NCI-H1417 (cell line): Measurements from ENCODE around the gene DAPK2.
"Not testable (repeated sequence)": the region's sequence is repeated elsewhere in the genome, so short reads cannot be mapped to it uniquely, and the experiment has no call there.

Experiments used
- DNase-seq, 3 experiments: peaks; one replicate each; lab custom pipeline; 2025; lab: John Stamatoyannopoulos, UW

The DAPK2 gene

DNA sequence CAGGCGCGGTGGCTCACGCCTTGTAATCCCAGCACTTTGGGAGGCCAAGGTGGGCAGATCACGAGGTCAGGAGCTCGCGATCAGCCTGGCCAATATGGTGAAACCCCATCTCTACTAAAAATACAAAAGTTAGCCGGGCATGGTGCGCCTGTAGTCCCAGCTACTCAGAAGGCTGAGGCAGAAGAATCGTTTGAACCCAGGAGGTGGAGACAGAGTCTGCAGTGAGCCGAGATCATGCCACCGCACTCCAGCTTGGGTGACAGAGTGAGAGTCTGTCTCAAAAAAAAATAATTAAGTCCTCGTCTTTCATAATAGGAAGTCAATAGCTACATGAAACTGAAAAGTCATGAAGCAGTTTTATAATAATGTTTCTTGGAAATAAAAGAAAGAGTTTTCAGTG, 7.4 kb upstream of the DAPK2 start:
- not testable (repeated sequence) for DNase-seq

- no peak for DNase-seq
Observed at GRCh38 chr15:64052925-64053491, 6.7 kb upstream of the DAPK2 start.

DNA sequence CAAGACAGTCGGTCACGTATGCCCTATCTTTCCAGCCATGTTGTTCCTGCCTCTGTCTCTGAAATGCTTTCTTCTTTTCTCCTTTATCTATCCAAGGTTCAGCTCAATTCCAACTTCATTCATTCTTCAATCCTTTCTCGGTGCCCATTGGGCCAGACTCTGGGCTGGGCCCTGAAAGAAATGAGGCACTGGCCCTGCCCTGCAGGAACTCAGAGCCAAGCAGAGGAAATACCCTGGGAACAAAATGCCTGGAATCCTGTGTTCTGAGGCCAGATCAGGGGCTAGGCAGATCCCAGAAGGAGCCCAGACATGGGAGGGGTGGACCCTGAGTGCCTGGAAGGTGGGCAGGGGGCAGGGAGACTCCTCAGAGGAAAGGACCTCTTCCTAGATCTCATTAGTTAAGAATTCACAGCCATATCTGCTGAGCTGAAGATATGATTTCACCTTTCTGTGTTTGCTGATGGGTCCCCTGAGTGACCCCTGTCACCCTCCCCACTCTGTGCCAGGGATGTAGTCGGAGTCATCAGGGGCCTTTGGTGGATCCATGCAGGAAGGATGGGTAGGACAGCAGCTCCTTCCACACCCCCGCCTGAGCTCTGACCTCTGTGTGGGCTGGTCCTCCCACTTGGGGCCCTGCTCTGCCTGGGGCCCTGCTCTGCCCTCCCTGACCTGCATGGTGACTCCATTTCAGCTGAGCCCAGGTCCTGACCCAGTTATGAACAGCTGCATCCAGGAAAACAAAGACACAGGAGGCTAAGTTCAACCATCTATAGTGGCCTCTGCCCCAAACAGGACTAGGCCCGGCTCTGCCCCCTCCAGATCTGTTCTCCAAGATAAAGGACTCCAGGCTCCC, 5.3 kb upstream of the DAPK2 start:
- DNase-seq, result no peak

DNA sequence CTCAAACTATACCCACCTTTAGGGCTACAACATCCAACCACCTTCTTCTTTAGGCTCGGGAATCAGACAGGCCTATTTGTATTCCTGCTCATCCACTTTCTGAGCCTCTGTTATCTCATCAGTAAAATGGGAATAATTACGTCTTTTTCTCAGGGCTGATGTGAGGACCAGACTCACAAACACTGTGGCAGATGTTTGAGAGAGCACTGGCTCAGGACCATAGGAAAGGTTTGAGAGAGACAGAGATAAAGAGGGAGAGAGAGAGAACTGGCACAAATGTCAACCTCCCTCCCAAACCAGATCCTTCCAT, 4.8 kb upstream of the DAPK2 start:
- DNase-seq, result no peak

DNA sequence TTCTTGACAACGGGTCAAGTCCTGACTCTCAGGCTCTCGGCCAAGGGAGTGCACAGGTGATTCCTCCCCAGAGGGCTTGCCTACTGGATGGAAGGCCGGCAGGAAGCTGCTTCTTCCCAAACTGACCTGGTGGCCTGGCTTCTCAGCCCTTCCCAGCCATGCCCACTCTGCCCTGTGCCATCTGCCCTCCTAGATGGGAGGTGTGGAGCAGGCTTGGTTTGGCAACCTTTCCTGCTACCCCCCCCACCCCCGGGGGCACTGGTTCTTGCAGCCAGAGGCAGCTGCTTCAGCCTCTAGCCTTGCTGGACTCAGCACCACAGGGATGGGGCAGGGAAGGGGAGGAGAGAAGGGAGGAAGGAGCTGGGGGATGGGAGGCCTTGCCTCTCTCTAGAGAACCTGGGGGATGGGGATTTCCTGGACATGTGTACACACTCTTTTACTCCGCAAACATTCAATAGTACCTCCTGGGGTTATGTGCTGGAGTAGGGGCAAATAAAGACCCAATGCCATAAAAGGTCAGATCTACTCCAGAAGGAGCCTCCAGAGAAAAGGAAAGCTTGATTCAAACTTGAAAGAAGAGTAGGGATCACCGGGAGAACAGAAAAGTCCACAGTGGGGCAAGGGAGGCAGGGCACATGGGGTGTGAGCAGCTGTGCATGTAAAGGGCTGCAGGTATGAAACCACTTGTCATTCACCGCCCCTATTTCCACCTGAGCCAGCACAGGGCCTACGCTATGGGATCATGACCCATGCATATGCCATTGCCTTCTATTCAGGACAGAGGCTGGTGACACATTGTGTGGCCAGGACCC, 4.2 kb upstream of the DAPK2 start:
- DNase-seq, result peak in 2 of 3 experiments; percentile 88 to 95

DNA sequence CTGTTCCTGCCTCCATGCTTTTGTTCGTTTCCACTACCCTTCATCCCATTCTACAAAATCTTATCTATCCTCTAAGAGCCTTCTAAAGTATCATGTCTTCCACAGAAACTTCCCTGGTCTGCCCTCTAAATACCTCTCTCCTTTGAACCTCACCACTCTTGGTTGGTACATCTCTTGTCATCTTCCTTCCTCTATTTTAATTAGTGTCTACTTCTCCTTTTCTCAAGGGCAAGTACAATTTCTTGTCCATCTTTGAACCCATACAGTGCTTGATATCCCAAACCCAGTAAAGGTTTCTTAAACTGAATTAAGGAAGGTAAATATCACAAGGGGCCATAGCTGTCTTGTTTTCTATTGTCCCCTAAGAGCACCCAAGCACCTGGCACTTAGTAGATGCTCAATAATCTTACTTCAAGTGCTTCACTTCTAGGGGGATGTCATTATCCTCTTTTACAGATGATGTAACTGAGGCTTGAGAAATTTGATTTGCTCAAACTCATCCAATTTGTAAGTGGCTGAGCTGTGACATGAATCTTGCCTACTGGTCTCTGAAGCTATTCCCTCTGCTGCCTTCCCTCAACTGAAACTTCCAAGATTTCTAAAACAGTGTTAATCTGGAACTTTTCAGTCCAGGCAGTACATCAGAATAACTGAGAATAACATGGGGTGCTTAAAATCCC, 2.6 kb upstream of the DAPK2 start:
- DNase-seq, result no peak

DNA sequence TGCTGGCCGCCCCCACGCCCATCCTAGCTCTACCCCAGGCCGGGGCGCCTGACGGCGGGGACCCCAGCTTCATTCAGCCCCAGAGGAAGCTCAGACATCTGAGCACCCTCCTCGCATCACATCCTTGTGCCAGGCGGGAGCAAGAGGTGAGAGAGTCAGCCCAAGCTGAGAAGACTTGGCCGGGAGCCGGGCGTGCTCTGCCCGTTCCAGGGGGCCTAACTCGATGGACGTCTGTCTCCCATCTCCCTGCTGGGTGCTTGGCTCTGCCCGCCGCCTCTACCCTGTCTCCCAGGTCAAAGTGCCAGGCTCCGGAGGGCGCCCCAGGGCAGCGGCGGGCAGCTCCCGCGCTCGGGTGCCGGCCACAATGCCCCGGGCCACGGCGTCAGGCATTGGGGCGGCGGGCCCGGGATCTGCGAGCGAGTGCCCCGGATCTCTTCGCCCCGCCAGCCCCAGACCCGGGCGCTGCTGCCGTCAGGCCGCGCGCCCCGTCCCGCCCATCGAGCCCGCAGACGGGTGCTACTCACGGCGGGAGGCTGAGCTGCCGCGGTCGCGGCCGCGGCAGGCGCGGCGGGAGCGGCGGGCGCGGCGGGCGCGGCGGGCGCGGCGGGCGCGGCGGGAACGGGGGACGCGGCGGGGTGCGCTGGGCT, 388 bp downstream of the DAPK2 start:
- peak in 1 of 3 experiments; percentile 64 for DNase-seq

GRCh38 chr15:64045101-64045435, 1.2 kb downstream of the DAPK2 start:
- DNase-seq, result no peak

DNA sequence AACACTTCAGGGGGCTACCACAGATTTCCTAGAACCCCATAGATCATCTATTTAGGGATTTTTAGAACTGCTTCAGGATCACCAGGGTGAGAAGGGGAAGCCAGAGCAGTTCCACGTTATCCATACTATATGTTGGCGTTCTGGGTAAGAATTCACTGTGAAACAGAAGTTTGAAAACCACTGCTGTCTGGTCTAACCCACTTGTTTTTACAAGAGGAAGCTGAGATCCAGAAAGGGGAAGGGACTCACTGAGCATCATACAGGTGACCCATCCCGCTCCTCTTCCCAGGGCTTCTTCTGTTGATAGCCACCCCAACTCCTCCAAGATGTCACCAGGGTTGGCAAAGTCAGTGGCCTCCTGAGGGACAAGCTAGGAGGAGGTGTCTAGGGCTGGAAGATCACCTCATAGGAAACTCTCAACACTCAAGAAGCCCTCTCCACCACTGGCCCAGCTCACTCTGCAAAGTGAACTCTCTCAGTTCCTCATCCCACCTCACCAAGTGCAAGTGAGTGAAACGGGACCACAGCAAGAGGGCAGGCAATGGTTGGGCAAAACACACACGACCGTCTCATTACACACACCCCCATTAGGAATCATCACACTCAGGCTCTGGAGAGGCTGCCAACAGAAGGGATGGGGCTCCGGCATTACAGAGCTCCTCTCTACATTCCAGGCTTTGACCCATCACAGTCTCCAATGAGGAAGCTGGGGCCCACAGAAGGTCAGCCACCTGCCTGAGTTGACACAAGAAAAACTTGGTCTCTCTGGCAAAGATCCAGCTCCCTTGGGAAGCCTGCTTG, 1.8 kb downstream of the DAPK2 start:
- no peak for DNase-seq

- no peak for DNase-seq
Observed at GRCh38 chr15:64038878-64039610, 7.2 kb downstream of the DAPK2 start.

DNA sequence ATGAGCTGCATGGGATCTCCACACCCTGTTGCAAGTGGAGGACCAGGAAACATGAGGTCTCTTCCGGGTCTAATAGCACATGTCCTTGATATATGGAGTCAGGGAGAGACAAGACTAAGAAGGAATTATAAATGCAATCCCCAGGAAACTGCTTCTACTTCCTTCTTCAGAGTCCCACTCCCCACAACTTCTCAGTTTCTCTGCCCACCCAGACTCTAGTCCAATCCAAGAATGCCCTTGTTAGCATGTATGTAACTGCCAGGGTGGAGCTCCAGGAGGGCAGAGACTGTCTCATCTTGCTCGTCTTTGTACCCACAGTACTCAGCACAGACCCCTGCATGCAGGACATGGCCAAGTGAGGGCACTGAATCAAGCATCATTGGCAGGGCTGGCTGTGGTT, 8.3 kb downstream of the DAPK2 start:
- DNase-seq, result no peak

DNA sequence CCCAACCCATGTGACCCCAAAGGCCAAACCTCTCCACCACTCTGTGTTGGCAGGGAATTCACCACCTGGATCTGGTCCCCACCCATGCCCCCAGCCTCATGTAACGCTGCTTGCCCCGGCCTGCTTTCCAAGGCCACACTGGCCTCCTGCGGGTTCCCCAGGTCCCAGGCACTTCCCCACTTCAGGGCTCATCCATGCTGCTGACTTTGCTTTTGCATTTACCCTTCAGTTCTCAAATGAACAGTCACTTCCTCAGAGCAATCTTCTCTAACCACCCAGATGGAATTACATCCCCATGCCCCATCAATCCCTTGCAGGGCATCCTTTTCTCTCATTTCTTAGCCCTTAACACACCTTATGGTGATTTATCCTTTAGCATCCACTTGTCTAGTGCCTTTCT, 9.2 kb downstream of the DAPK2 start:
- DNase-seq, result no peak

DNA sequence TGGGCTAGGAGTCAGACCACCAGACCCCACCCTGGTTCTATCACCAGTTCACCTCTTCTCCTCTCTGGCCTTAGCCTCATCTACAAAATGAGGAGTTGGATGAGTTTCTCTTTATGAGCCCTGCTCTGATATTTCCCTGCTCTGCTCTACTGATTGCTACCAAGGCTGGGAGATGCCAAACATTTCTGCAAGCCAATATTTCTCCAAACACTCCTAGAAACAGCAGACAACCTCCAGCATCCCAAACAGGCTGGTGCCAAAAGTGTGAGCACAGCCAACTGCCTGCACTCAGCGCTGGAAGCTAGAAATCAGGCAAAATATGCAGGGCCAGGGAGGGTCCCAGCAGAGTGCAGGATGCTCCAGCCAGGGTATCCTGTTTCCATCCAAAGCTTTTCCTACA, 10.8 kb downstream of the DAPK2 start:
- no peak for DNase-seq

- no peak for DNase-seq
Observed at GRCh38 chr15:64034519-64034918, 11.8 kb downstream of the DAPK2 start.

- DNase-seq, result no peak
Observed at GRCh38 chr15:64032329-64032728, 14.0 kb downstream of the DAPK2 start.

DNA sequence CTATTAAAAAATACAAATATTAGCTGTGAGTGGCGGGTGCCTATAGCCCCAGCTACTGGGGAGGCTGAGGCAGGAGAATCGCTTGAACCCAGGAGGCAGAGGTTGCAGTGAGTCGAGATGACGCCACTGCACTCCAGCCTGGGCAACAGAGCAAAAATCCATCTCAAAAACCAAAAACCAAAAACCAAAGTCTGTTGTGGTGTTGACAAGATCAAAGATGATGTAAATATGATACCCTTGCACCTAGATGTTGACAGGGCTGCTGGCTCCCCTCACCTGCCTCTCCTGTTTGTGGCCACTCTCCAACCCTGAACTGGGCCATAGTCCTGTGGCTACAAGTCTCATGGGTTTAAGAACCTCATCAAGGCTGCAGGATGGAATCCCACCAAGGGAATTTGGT, 16.2 kb downstream of the DAPK2 start:
- DNase-seq, result no peak

DNA sequence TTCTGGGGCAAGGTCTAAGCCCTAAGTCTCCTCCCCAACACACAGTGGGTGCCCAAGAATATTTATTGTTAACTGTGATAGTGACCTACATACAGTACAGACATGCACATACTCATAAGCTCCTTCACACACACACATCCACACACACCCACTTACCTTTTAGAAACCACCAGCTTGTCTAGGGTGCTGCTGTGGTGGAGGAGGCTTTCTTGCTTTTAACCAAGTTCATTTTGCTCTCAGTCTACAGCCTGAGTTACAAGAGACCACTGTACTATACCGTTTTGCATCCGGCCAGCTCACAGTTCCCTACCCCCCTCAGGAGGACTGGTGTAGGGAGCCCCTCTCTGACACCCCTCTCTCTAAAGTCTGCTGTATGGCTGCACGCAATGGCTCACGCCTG, 16.7 kb downstream of the DAPK2 start:
- no peak for DNase-seq

- peak in 2 of 3 experiments; percentile 27 to 72 for DNase-seq
Observed at GRCh38 chr15:64029110-64029509, 17.2 kb downstream of the DAPK2 start.

GRCh38 chr15:64026591-64026990, 19.7 kb downstream of the DAPK2 start:
- DNase-seq, result no peak
